ENCODE data around the gene SLC9A9. TPM values are rescaled to one million over a fixed set of nuclear protein-coding genes. Genes with fewer than 3 reads are reported as not detected.
A peak's percentile ranks its signal among the peaks of the same experiment; 100 is the strongest.

The SLC9A9 gene
- polyA plus RNA-seq, 1 donor (not counting 4 experiments of a cell fraction or from before 2014, with no cell fraction given): 5.2 TPM

DNA sequence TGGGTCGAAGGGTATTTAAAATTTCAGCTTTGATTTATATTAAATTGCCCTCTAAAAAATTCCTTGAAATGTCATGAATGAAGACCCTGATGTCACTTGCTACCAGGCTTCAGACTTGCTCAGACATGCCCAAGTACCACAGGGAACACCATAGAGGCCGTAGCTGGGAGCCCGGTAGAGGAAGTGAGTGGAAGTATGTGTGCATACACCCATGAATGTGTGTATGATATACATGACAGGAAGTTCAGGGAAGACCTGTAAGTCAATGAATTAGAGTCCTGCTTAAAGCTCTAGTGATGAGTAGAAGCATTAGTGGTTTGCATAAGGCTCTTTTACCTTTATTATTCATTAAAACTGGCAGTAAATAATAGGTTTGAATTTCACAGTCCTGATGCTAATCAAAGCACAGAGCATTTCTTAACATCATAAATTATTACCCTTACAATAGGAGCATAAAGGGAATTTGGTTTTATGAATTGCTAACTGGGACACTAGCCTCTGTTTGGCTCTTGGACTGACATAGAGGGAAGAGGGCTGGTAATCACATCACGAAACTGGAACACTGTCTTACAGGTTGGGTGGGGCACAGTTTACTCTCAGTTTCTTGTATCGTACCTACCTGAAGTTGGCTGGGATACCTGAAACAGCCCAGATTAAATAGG lies 584.3 kb downstream of the SLC9A9 start:
- DNase-seq (ENCODE audit: low read depth, low spot score) (peak; percentile 7), FAIRE-seq (peak; percentile 69)
- H3K9me1 ChIP-seq (ENCODE audit: control insufficient read depth, extremely low read depth, insufficient read depth, low read length): no peaks in the 10 kb centered on the region
- H3K27ac ChIP-seq (ENCODE audit: control insufficient read depth, insufficient read depth, low read length): no peak overlapping the region
- H4K20me1 ChIP-seq (ENCODE audit: control insufficient read depth, extremely low read depth, insufficient read depth, low read length): no peaks in the 10 kb centered on the region
- no peak overlapping the region for H3K4me2 ChIP-seq (ENCODE audit: control insufficient read depth, extremely low read depth, insufficient read depth, low read depth, low read length)
- H3K36me3 ChIP-seq (ENCODE audit: control insufficient read depth in 2 of 2, extremely low read depth in 1 of 2, insufficient read depth in 2 of 2, low read length in 2 of 2): no peaks in the 10 kb centered on the region
- peaks cover 25% of the 10 kb centered on the region for H3K4me1 ChIP-seq (ENCODE audit: control insufficient read depth, extremely low read depth, insufficient read depth, low read length)
- no peaks in the 10 kb centered on the region for H3K9me3 ChIP-seq (ENCODE audit: control insufficient read depth, low read depth, low read length)
- no peaks in the 10 kb centered on the region for H3K79me2 ChIP-seq (ENCODE audit: control insufficient read depth, insufficient read depth, low read length)
- dilution Hi-C loops (cut with MboI; ENCODE audit: extremely low pct_ligation_motif_present, low sequenced_read_pairs): no loop called here
- no peak overlapping the region for H3K4me3 ChIP-seq (ENCODE audit: control insufficient read depth in 2 of 3, extremely low read depth in 1 of 3, insufficient read depth in 2 of 3, low read depth in 1 of 3, low read length in 3 of 3)
- H2AFZ ChIP-seq (ENCODE audit: control insufficient read depth, low read length): peak overlapping the region; percentile 38
- H3K27me3 ChIP-seq (ENCODE audit: control insufficient read depth, extremely low read depth, insufficient read depth, low read length): no peaks in the 10 kb centered on the region
- TF ChIP-seq CTCF (optimal IDR thresholded peaks at IDR 0.05 in 1 of 3, IDR thresholded peaks at IDR 0.05 in 1 of 3, conservative IDR thresholded peaks at IDR 0.05 in 1 of 3; ENCODE audit: extremely low read depth in 1 of 3, insufficient read depth in 2 of 3, low read length in 3 of 3): no peak
- no peak for TF ChIP-seq EZH2 (IDR thresholded peaks at IDR 0.05; ENCODE audit: low read length)
- no peak overlapping the region for H3K9ac ChIP-seq (ENCODE audit: control insufficient read depth, extremely low read depth, insufficient read depth, low read length)

GRCh38 chr3:143261848-143262247 lies 586.4 kb downstream of the SLC9A9 start:
- TF ChIP-seq EZH2 (IDR thresholded peaks at IDR 0.05; ENCODE audit: low read length) (no peak), CTCF (optimal IDR thresholded peaks at IDR 0.05 in 1 of 3, IDR thresholded peaks at IDR 0.05 in 1 of 3, conservative IDR thresholded peaks at IDR 0.05 in 1 of 3; ENCODE audit: extremely low read depth in 1 of 3, insufficient read depth in 2 of 3, low read length in 3 of 3) (no peak)
- Histone ChIP-seq H3K27me3 (ENCODE audit: control insufficient read depth, extremely low read depth, insufficient read depth, low read length) (no peaks in the 10 kb centered on the region), H3K4me3 (ENCODE audit: control insufficient read depth in 2 of 3, extremely low read depth in 1 of 3, insufficient read depth in 2 of 3, low read depth in 1 of 3, low read length in 3 of 3) (no peak overlapping the region), H3K9me1 (ENCODE audit: control insufficient read depth, extremely low read depth, insufficient read depth, low read length) (no peaks in the 10 kb centered on the region), H4K20me1 (ENCODE audit: control insufficient read depth, extremely low read depth, insufficient read depth, low read length) (no peaks in the 10 kb centered on the region), H3K36me3 (ENCODE audit: control insufficient read depth in 2 of 2, extremely low read depth in 1 of 2, insufficient read depth in 2 of 2, low read length in 2 of 2) (no peaks in the 10 kb centered on the region), H2AFZ (ENCODE audit: control insufficient read depth, low read length) (no peak overlapping the region), H3K4me1 (ENCODE audit: control insufficient read depth, extremely low read depth, insufficient read depth, low read length) (peaks cover 25% of the 10 kb centered on the region), H3K4me2 (ENCODE audit: control insufficient read depth, extremely low read depth, insufficient read depth, low read depth, low read length) (no peak overlapping the region), H3K79me2 (ENCODE audit: control insufficient read depth, insufficient read depth, low read length) (no peaks in the 10 kb centered on the region), H3K27ac (ENCODE audit: control insufficient read depth, insufficient read depth, low read length) (no peak overlapping the region), H3K9ac (ENCODE audit: control insufficient read depth, extremely low read depth, insufficient read depth, low read length) (no peak overlapping the region), H3K9me3 (ENCODE audit: control insufficient read depth, low read depth, low read length) (no peaks in the 10 kb centered on the region)
- dilution Hi-C loops (cut with MboI; ENCODE audit: extremely low pct_ligation_motif_present, low sequenced_read_pairs): no loop called here
- DNase-seq (ENCODE audit: low read depth, low spot score) (no peak), FAIRE-seq (no peak)

Measured in keratinocyte (primary cell).